Measurements from ENCODE around the gene STARD5. TPM values are rescaled to one million over a fixed set of nuclear protein-coding genes. Genes with fewer than 3 reads are reported as not detected.

The STARD5 gene
- total RNA-seq, 1 donor from 2014 or later, result 5.2 TPM

GRCh38 chr15:81285461-81285860, 38.5 kb downstream of the STARD5 start:
- H3K27ac ChIP-seq, result no peak overlapping the region
- H3K4me3 ChIP-seq, result no peak overlapping the region
- ATAC-seq (no peak), DNase-seq (no peak)
- intact Hi-C loops (cut with DNase I), result no loop called here
- no peak for TF ChIP-seq CTCF (IDR thresholded peaks at IDR 0.05)
- peaks cover 36% of the 10 kb centered on the region for H3K36me3 ChIP-seq
- H3K9me3 ChIP-seq, result no peaks in the 10 kb centered on the region
- no peaks in the 10 kb centered on the region for H3K27me3 ChIP-seq (ENCODE audit: low read depth)
- peaks cover 8% of the 10 kb centered on the region for H3K4me1 ChIP-seq

DNA sequence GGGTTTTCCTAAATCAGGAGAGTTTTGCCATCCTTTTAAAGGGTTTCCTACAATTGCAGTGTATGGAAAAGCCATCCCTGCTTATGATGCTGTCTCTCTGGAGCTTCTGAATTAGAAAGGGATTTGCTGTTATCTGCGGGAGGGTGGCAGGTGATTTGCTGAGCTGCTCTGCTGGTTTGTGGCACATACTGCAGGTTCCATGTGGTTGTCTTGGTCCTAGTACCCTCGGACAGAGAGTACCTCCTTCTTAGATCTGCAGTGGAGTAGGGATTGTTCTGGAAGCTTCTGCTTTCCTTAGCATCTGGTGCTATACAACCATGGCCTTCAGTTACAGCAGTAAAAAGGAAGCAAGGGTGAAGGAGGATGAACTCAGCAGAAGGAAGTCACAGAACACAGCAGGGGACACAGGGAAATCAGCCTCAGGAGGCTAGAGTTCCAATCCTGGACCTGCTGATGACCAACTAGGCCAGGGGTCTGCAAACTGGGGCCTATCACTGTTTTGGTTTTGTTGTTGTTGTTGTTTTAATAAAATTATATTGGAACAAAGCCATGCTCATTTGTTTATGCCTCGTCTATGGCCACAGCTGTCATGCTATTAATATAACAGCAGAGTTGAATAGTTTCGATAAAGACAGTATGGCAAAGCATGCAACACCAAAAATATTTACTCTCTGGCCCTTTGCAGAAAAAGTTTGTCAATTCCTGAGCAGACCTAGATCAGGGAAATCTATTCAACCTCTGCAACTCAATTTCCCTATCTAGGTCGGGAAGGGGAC, 39.5 kb downstream of the STARD5 start:
- Histone ChIP-seq H3K9me3 (no peaks in the 10 kb centered on the region), H3K36me3 (peaks cover 41% of the 10 kb centered on the region), H3K27me3 (ENCODE audit: low read depth) (no peaks in the 10 kb centered on the region), H3K4me1 (peaks cover 18% of the 10 kb centered on the region), H3K27ac (no peak overlapping the region), H3K4me3 (no peak overlapping the region)
- TF ChIP-seq CTCF (IDR thresholded peaks at IDR 0.05), result no peak
- peak; percentile 6 to 37 for ATAC-seq
- no peak for DNase-seq
- intact Hi-C loops (cut with DNase I), result no loop called here

DNA sequence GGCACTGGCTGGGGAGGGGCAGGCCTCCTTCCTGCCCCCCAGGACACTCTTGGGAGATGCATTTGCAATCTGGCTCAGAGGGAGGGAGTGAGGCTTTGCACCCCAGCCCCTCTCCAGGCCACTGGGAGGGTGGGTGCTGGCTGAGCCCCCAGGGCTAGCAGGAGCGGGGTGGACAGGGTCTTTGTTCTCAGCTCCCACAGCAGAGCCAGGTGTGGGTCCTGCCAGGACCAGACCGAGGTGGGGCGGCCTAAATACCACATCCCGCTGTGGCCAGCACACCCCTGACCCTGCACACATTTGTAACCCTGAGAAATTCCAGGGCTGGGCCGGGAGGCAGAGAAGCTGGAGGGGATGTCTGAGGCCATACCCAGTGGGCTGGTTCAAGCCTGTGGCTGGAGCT, 41.0 kb downstream of the STARD5 start:
- no peak for TF ChIP-seq CTCF (IDR thresholded peaks at IDR 0.05)
- no peaks in the 10 kb centered on the region for H3K9me3 ChIP-seq
- peaks cover 18% of the 10 kb centered on the region for H3K4me1 ChIP-seq
- H3K36me3 ChIP-seq, result peaks cover 41% of the 10 kb centered on the region
- no peak overlapping the region for H3K4me3 ChIP-seq
- DNase-seq (no peak), ATAC-seq (no peak)
- intact Hi-C loops (cut with DNase I), result no loop called here
- no peaks in the 10 kb centered on the region for H3K27me3 ChIP-seq (ENCODE audit: low read depth)
- no peak overlapping the region for H3K27ac ChIP-seq

- TF ChIP-seq CTCF (IDR thresholded peaks at IDR 0.05), result no peak
- Histone ChIP-seq H3K36me3 (peaks cover 37% of the 10 kb centered on the region), H3K4me1 (peaks cover 18% of the 10 kb centered on the region), H3K27me3 (ENCODE audit: low read depth) (no peaks in the 10 kb centered on the region), H3K9me3 (no peaks in the 10 kb centered on the region), H3K4me3 (no peak overlapping the region), H3K27ac (no peak overlapping the region)
- ATAC-seq (no peak), DNase-seq (no peak)
- intact Hi-C loops (cut with DNase I), result no loop called here
Observed at GRCh38 chr15:81282606-81282895, 41.4 kb downstream of the STARD5 start.

- intact Hi-C loops (cut with DNase I), result no loop called here
- DNase-seq, result no peak
- Histone ChIP-seq H3K36me3 (peaks cover 32% of the 10 kb centered on the region), H3K27me3 (ENCODE audit: low read depth) (no peaks in the 10 kb centered on the region), H3K4me3 (no peak overlapping the region), H3K27ac (no peak overlapping the region), H3K9me3 (no peaks in the 10 kb centered on the region), H3K4me1 (peaks cover 18% of the 10 kb centered on the region)
- TF ChIP-seq CTCF (IDR thresholded peaks at IDR 0.05), result no peak
- ATAC-seq, result no peak
Observed at GRCh38 chr15:81281766-81282605, 42.0 kb downstream of the STARD5 start.
